ENCODE measurements around the gene UMAD1.

The UMAD1 gene

DNA sequence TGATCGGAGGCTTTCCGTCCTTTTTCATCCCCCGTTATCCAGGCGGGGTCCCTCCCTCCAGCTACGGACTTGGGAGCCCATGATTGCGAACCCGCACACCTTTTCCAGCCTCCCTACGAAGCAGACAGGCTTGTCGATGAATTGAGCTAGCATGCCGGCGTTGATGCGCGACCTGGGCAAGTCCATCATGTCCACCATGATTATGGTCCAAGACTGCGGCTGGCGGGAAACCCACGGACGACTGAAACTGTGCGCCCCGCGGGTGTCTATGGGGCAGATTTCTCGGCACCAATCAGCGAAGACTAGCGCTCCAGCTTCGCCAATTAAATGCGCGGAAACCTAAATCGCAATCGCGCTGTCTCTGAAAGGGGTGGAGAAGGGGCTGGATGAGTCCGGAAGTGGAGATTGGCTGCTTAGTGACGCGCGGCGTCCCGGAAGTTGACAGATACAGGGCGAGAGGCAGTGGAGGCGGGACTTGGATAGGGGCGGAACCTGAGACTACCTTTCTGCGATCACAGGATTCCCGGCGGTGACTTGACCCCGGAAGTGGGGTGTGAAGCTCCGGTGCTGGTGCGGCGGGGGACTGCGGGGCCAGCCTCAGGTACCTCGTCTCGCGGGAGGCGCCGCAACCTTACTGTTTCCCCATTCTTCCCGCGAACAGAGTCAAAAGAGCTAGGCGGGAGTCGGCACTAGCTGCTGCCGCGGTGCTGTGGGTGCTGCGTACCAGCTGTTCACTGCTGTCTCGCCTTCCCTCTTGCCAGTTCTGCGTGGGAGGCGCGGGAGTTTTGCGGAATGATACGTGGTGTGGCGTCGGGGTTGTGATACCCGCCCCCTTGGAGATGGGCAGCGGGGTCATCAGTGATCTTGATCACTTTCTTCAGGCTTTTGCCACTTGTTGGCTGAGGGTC is at the start of gene UMAD1:
UMAD1 (plus strand) TSS at position 532 of the 908 bp plus-strand sequence. CDS start 32,620 bp downstream, outside the sequence.
- TF ChIP-seq ZNF274 (IDR thresholded peaks at IDR 0.05; ENCODE audit: low read depth, low read length) = no peak

GRCh38 chr7:7595451-7595850 is 45.1 kb upstream of the UMAD1 start:
- H3K4me3 ChIP-seq (ENCODE audit: low read length) = no peak overlapping the region
- TF ChIP-seq ZNF274 (IDR thresholded peaks at IDR 0.05; ENCODE audit: low read depth, low read length) = no peak

More for the DNA sequence above, at the start of gene UMAD1:
- H3K4me3 ChIP-seq (ENCODE audit: low read length) = peak within 1 kb of the TSS; percentile 78

GRCh38 chr7:7596176-7596575 is 44.4 kb upstream of the UMAD1 start:
- TF ChIP-seq ZNF274 (IDR thresholded peaks at IDR 0.05; ENCODE audit: low read depth, low read length) = no peak
- no peak overlapping the region for H3K4me3 ChIP-seq (ENCODE audit: low read length)

DNA sequence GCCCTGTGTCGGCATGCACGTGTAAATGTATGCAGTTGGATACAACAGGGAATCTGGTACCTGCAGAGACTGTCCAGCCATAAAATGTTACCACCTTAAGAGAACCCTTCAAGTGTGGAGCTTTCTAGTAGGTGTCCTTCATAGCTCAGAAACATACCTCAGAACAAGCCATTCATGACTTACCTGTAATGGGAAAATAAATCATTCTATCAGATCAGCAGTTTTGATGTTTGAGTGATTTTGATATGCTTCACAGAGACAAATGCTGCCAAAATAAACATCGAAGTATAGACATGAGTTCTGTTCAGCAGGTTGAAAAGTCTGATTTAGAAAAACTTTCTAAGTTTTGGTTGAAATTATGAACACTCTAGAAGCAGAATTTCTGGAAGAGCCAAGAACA is 33.5 kb upstream of the UMAD1 start:
- no peak overlapping the region for H3K4me3 ChIP-seq (ENCODE audit: low read length)
- no peak for TF ChIP-seq ZNF274 (IDR thresholded peaks at IDR 0.05; ENCODE audit: low read depth, low read length)

DNA sequence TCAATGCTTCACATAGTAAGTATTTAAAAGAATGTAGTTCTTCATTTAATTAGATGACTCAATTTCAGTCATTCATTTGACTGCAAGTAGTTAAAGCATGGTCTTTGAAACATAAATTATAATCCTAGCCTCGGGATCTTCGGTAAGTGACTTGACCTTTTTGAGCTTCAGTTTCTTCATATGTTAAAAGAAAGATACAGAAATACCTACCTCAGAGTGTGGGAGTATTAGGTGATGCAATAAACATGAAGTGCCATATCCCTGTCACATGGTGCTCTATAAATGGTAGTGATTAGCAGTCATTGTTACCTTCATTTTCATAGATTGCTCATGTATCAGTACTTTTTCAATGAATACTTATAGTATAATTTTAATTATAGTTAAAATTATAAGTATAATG is 31.2 kb upstream of the UMAD1 start:
- TF ChIP-seq ZNF274 (IDR thresholded peaks at IDR 0.05; ENCODE audit: low read depth, low read length) = no peak
- H3K4me3 ChIP-seq (ENCODE audit: low read length) = no peak overlapping the region

GRCh38 chr7:7612519-7612918 is 28.0 kb upstream of the UMAD1 start:
- TF ChIP-seq ZNF274 (IDR thresholded peaks at IDR 0.05; ENCODE audit: low read depth, low read length) = no peak
- no peak overlapping the region for H3K4me3 ChIP-seq (ENCODE audit: low read length)

GRCh38 chr7:7613210-7613609 is 27.3 kb upstream of the UMAD1 start:
- no peak for TF ChIP-seq ZNF274 (IDR thresholded peaks at IDR 0.05; ENCODE audit: low read depth, low read length)
- no peak overlapping the region for H3K4me3 ChIP-seq (ENCODE audit: low read length)

- TF ChIP-seq ZNF274 (IDR thresholded peaks at IDR 0.05; ENCODE audit: low read depth, low read length) = no peak
- no peak overlapping the region for H3K4me3 ChIP-seq (ENCODE audit: low read length)
These were observed 26.4 kb upstream of the UMAD1 start for GRCh38 chr7:7614018-7614741.

DNA sequence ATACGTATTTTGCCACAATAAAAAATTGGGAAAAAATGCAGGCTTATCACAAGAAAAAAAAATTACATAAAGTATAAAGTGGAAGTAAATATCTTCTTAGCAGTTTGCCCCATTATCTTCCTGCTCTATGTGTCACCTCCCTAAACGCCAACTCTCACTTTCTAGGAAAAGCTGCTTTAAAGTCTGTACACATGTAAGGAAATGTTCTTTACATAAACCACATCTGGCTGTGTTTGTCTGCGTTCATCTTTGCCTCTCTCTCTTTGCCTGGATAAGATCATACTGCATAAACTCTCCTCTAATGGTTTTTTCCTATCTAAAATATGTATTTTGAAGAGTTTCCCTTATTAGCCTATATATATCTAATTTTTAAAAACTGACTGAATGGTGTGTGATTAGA is 23.0 kb upstream of the UMAD1 start:
- H3K4me3 ChIP-seq (ENCODE audit: low read length) = no peak overlapping the region
- TF ChIP-seq ZNF274 (IDR thresholded peaks at IDR 0.05; ENCODE audit: low read depth, low read length) = no peak

GRCh38 chr7:7618410-7618809 is 22.1 kb upstream of the UMAD1 start:
- no peak for TF ChIP-seq ZNF274 (IDR thresholded peaks at IDR 0.05; ENCODE audit: low read depth, low read length)
- no peak overlapping the region for H3K4me3 ChIP-seq (ENCODE audit: low read length)

DNA sequence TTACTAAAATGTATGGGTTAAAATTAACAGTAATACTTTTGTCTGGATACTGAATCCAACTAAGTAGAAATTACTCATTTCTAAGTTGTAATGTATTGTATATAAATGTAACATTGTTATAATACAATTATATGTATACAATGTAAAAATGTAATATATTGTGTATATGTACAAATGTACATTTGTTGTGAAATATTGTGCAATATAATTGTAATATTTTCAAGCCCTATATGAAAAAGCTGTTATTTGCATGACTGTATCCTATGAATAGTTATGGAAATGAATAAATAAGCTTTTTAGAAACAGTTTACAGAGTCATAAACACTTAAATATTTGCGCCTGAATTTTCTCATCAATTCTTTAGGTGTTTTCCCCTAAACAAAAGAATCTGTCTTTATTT is 20.3 kb upstream of the UMAD1 start:
- H3K4me3 ChIP-seq (ENCODE audit: low read length) = no peak overlapping the region

GRCh38 chr7:7620644-7621210 is 19.8 kb upstream of the UMAD1 start:
- TF ChIP-seq ZNF274 (IDR thresholded peaks at IDR 0.05; ENCODE audit: low read depth, low read length) = no peak

More for the DNA sequence above, 20.3 kb upstream of the UMAD1 start:
- no peak for TF ChIP-seq ZNF274 (IDR thresholded peaks at IDR 0.05; ENCODE audit: low read depth, low read length)

DNA sequence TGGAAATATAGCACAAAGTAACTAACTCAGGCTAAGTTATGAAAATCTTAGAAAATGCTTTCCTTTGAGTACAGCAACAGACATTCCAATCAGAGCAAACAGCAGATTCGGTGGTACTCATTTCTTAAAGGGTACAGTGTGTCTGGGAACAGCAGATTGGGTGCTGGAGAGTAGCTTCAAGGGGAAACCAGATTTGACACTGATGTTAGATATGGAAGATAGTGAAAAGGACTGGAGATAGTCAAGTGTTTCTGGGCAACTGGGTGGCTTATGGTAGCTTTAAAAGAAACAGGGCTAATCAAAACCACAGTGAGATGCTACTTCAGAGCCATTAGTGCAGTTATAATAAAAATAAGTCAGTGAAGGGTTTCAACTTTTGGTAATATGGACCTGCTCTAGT is 12.1 kb upstream of the UMAD1 start:
- H3K4me3 ChIP-seq (ENCODE audit: low read length) = no peak overlapping the region
- no peak for TF ChIP-seq ZNF274 (IDR thresholded peaks at IDR 0.05; ENCODE audit: low read depth, low read length)

More at GRCh38 chr7:7620644-7621210, 19.8 kb upstream of the UMAD1 start:
- no peak overlapping the region for H3K4me3 ChIP-seq (ENCODE audit: low read length)

DNA sequence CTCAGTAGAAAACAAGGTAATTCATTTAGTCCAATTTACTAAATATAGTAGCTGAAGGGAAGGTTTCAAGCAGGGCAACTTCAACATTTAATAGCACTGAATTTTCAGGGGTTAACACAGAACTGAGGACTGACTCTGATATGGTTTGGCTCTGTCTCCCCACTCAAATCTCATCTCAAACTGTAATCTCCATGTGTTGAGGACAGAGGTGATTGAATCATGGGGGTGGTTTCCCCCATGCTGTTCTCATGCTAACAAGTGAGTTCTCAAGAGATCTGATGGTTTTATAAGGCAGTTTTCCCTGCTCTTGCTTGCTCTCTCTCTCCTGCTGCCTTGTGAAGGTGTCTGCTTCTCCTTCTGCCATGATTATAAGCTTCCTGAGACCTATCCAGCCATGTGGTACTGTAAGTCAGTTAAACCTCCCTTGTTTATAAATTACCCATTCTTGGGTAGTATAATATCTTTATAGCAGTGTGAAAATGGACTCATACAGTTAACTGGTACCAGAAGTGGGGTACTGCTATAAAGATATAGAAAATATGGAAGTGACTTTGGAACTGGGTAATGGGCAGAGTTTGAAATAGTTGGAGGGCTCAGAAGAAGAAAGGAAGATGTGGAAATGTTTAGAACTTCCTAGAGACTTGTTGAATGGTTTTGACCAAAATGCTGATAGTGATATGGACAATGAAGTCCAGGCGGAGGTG is 9.8 kb upstream of the UMAD1 start:
- no peak overlapping the region for H3K4me3 ChIP-seq (ENCODE audit: low read length)
- TF ChIP-seq ZNF274 (IDR thresholded peaks at IDR 0.05; ENCODE audit: low read depth, low read length) = no peak

Measured in GM08714 (cell line).